GM12872 (cell line): ENCODE data around the gene CEACAM7.

Experiments
- CTCF ChIP-seq: IDR thresholded peaks from 3 replicates; pipeline ENCODE4 v1.5.1; 2011; ENCODE audit warnings: low read depth, mild to moderate bottlenecking, low read length, moderate library complexity; ENCODE audit not compliant: insufficient read depth

CEACAM7 gene

DNA sequence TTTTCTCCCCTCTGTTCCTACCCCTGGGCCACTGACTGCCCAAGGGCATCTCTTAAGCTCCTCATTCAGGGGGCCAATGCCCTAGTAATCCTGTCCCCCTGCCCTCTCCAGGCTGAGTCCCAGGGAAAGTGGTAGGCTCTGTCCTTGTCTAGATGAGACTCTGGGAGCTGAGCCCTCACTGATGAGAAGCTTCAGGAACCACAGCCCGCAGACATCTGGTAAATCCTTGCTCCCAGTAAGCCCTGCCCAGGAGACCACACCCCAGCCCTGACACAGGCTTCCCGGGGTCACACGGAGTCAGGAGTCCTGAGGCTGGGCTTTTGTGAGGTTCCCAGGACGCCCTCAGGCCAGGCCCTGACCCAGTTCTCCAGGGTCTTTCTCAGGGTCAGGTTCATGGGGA lies 63.1 kb downstream of the CEACAM7 start:
- no peak for TF ChIP-seq CTCF

DNA sequence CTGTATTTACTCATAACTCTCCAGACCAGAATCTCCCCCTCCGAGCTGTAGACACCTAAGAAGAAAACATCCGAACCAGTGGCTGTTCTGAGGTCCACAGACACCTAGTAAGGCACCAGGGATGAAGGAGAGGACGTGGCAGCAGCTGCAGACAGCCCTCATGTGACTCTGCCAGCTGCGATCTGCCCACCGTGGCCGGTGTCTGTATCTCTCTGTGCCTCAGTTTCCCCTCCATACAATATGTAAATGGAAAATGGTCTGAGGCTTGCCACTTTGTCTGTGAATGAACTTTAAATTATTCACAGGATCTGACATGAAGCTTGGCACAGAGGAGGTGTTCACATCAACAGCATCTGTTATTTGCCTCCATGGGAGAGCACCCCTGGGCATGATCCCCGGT lies 63.6 kb downstream of the CEACAM7 start:
- TF ChIP-seq CTCF, result no peak

GRCh38 chr19:41623360-41623759 lies 64.7 kb downstream of the CEACAM7 start:
- no peak for TF ChIP-seq CTCF
